ENCODE results near the gene INPP5F.

INPP5F gene

GRCh38 chr10:119749455-119749854, 23.6 kb downstream of the INPP5F start:
- H3K9me2 ChIP-seq (ENCODE audit: low read depth, low read length) = no peaks in the 10 kb centered on the region
- H3K27ac ChIP-seq (ENCODE audit: low read depth, low read length, poor library complexity, severe bottlenecking) = no peak overlapping the region
- H3K79me2 ChIP-seq (ENCODE audit: insufficient read depth, low read length) = no peaks in the 10 kb centered on the region
- no peak overlapping the region for H2AFZ ChIP-seq (ENCODE audit: low read length)
- H3K27me3 ChIP-seq (ENCODE audit: insufficient read depth, low read length) = no peaks in the 10 kb centered on the region
- no peak for TF ChIP-seq CTCF (IDR thresholded peaks at IDR 0.05; ENCODE audit: low read length)
- TF ChIP-seq EZH2 (IDR thresholded peaks at IDR 0.05; ENCODE audit: borderline replicate concordance, low read length) = no peak
- no peak overlapping the region for H3K9ac ChIP-seq (ENCODE audit: low read length)
- H3K4me3 ChIP-seq (ENCODE audit: low read depth, low read length, poor library complexity, severe bottlenecking) = no peak overlapping the region
- H4K20me1 ChIP-seq (ENCODE audit: insufficient read depth, low read length) = no peaks in the 10 kb centered on the region
- H3K4me2 ChIP-seq (ENCODE audit: low read length) = no peak overlapping the region
- H3K9me3 ChIP-seq (ENCODE audit: low read length) = no peaks in the 10 kb centered on the region
- H3K4me1 ChIP-seq (ENCODE audit: insufficient read depth, low read length, severe bottlenecking) = no peaks in the 10 kb centered on the region
- H3K36me3 ChIP-seq (ENCODE audit: insufficient read depth, low read length) = no peaks in the 10 kb centered on the region
- H3F3A ChIP-seq (ENCODE audit: insufficient read depth, low read length) = no peaks in the 10 kb centered on the region

GRCh38 chr10:119750391-119751230, 24.8 kb downstream of the INPP5F start:
- H4K20me1 ChIP-seq (ENCODE audit: insufficient read depth, low read length) = no peaks in the 10 kb centered on the region
- H3K4me1 ChIP-seq (ENCODE audit: insufficient read depth, low read length, severe bottlenecking) = no peaks in the 10 kb centered on the region
- H3F3A ChIP-seq (ENCODE audit: insufficient read depth, low read length) = no peaks in the 10 kb centered on the region
- H3K27ac ChIP-seq (ENCODE audit: low read depth, low read length, poor library complexity, severe bottlenecking) = no peak overlapping the region
- no peak overlapping the region for H3K9ac ChIP-seq (ENCODE audit: low read length)
- no peak overlapping the region for H3K4me2 ChIP-seq (ENCODE audit: low read length)
- no peak overlapping the region for H3K4me3 ChIP-seq (ENCODE audit: low read depth, low read length, poor library complexity, severe bottlenecking)
- no peaks in the 10 kb centered on the region for H3K79me2 ChIP-seq (ENCODE audit: insufficient read depth, low read length)
- H3K36me3 ChIP-seq (ENCODE audit: insufficient read depth, low read length) = no peaks in the 10 kb centered on the region
- H2AFZ ChIP-seq (ENCODE audit: low read length) = no peak overlapping the region
- no peaks in the 10 kb centered on the region for H3K9me3 ChIP-seq (ENCODE audit: low read length)
- TF ChIP-seq EZH2 (IDR thresholded peaks at IDR 0.05; ENCODE audit: borderline replicate concordance, low read length) = no peak
- peak; percentile 90 for TF ChIP-seq CTCF (IDR thresholded peaks at IDR 0.05; ENCODE audit: low read length)
- H3K27me3 ChIP-seq (ENCODE audit: insufficient read depth, low read length) = no peaks in the 10 kb centered on the region
- no peaks in the 10 kb centered on the region for H3K9me2 ChIP-seq (ENCODE audit: low read depth, low read length)

GRCh38 chr10:119753309-119753708, 27.5 kb downstream of the INPP5F start:
- H3K27me3 ChIP-seq (ENCODE audit: insufficient read depth, low read length) = no peaks in the 10 kb centered on the region
- no peak overlapping the region for H3K27ac ChIP-seq (ENCODE audit: low read depth, low read length, poor library complexity, severe bottlenecking)
- TF ChIP-seq EZH2 (IDR thresholded peaks at IDR 0.05; ENCODE audit: borderline replicate concordance, low read length) (no peak), CTCF (IDR thresholded peaks at IDR 0.05; ENCODE audit: low read length) (no peak)
- no peaks in the 10 kb centered on the region for H4K20me1 ChIP-seq (ENCODE audit: insufficient read depth, low read length)
- no peak overlapping the region for H3K4me3 ChIP-seq (ENCODE audit: low read depth, low read length, poor library complexity, severe bottlenecking)
- no peaks in the 10 kb centered on the region for H3K79me2 ChIP-seq (ENCODE audit: insufficient read depth, low read length)
- H3K4me2 ChIP-seq (ENCODE audit: low read length) = no peak overlapping the region
- H3K9ac ChIP-seq (ENCODE audit: low read length) = no peak overlapping the region
- H3K9me2 ChIP-seq (ENCODE audit: low read depth, low read length) = no peaks in the 10 kb centered on the region
- H3F3A ChIP-seq (ENCODE audit: insufficient read depth, low read length) = no peaks in the 10 kb centered on the region
- no peaks in the 10 kb centered on the region for H3K36me3 ChIP-seq (ENCODE audit: insufficient read depth, low read length)
- H3K4me1 ChIP-seq (ENCODE audit: insufficient read depth, low read length, severe bottlenecking) = no peaks in the 10 kb centered on the region
- no peak overlapping the region for H2AFZ ChIP-seq (ENCODE audit: low read length)
- no peaks in the 10 kb centered on the region for H3K9me3 ChIP-seq (ENCODE audit: low read length)
